ENCODE results near the gene CRIP2.
A peak's percentile ranks its signal among the peaks of the same experiment; 100 is the strongest.

CRIP2 gene

DNA sequence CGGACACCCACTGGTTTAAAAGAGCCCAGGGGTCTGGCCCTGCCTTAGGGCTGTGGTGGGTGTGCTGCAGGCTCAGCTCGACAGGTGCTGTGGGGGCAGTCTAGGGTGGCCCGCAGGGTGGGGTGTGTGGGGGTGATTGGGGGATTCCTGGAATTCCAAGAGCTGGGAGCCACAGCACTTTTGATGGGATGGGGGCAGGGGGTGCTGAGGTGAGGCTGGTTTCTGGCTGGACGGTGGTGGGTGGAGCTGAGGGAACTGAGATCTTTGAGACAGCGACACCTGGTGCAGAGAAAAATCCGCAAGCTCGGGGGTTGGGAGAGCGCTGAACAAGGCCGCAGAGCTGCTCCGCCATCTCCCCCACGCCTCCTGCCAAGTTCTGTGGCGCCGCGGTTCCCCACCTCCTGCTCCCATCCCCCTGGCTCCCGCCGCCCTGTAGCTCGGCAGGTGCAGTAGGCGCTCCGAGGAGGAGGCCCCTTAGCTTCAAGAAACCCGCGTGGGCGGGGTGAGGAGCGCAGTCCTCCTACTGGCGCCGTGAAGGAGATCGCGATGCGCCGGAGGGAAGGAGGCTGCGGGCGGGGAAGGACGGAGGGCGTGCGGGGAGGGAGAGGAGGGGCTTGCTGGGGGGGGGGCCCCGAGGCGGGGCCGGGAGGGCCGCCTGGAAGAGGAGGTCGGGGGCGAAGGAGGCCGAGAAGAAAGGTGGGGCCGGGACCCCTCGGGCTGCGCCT, 15.1 kb downstream of the CRIP2 start:
- peaks cover 33% of the 10 kb centered on the region for H3K27me3 ChIP-seq (ENCODE audit: control insufficient read depth, low read length)
- peaks cover 46% of the 10 kb centered on the region for H3K4me1 ChIP-seq (ENCODE audit: control insufficient read depth, low read length)
- no peak for TF ChIP-seq EZH2phosphoT487 (IDR thresholded peaks at IDR 0.05; ENCODE audit: borderline replicate concordance, low read length)
- TF ChIP-seq, protein P1, sequence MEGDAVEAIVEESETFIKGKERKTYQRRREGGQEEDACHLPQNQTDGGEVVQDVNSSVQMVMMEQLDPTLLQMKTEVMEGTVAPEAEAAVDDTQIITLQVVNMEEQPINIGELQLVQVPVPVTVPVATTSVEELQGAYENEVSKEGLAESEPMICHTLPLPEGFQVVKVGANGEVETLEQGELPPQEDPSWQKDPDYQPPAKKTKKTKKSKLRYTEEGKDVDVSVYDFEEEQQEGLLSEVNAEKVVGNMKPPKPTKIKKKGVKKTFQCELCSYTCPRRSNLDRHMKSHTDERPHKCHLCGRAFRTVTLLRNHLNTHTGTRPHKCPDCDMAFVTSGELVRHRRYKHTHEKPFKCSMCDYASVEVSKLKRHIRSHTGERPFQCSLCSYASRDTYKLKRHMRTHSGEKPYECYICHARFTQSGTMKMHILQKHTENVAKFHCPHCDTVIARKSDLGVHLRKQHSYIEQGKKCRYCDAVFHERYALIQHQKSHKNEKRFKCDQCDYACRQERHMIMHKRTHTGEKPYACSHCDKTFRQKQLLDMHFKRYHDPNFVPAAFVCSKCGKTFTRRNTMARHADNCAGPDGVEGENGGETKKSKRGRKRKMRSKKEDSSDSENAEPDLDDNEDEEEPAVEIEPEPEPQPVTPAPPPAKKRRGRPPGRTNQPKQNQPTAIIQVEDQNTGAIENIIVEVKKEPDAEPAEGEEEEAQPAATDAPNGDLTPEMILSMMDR (IDR thresholded peaks at IDR 0.05; ENCODE audit: low read depth, low read length, poor library complexity, severe bottlenecking), result peak; percentile 74
- peaks cover 8% of the 10 kb centered on the region; the same call in 1 of the 2 replicates for H4K20me1 ChIP-seq (ENCODE audit: control insufficient read depth, insufficient read depth, low read depth, low read length)
- H3K36me3 ChIP-seq (ENCODE audit: control insufficient read depth, low read length), result peaks cover 9% of the 10 kb centered on the region
- peak overlapping the region; percentile 89 for H3K4me3 ChIP-seq (ENCODE audit: low read length)
- H3K4me2 ChIP-seq (ENCODE audit: low read length), result peak overlapping the region; percentile 75
- peaks cover 9% of the 10 kb centered on the region for H3K79me2 ChIP-seq (ENCODE audit: control insufficient read depth, low read length)
- H3K9me2 ChIP-seq (replicated peaks; ENCODE audit: control insufficient read depth, low read length), result no peaks in the 10 kb centered on the region
- no peaks in the 10 kb centered on the region for H3F3A ChIP-seq (ENCODE audit: control insufficient read depth, insufficient read depth)
- H3K27ac ChIP-seq (ENCODE audit: low read depth, low read length), result peak overlapping the region; percentile 65
- no peaks in the 10 kb centered on the region for H3K9me3 ChIP-seq (ENCODE audit: control insufficient read depth, insufficient read depth, low read length)

DNA sequence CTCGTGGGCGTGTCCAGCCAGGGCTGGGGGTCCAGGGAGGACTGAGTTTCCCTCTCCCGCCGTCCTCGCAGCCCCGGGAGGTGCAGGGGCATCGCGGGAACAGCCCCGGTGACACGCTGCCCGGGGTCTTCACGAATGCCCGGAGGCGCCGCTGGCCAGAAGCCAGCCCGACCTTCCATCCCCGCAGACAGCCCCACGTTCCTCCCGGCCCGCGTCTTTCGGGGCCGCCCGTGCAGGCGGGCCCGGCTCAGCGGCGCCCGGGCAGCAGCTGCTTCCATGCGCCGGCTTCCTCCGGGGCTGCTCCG, 15.6 kb downstream of the CRIP2 start:
- Histone ChIP-seq H3K79me2 (ENCODE audit: control insufficient read depth, low read length) (peaks cover 9% of the 10 kb centered on the region), H3F3A (ENCODE audit: control insufficient read depth, insufficient read depth) (no peaks in the 10 kb centered on the region), H3K9me3 (ENCODE audit: control insufficient read depth, insufficient read depth, low read length) (no peaks in the 10 kb centered on the region), H3K36me3 (ENCODE audit: control insufficient read depth, low read length) (peaks cover 9% of the 10 kb centered on the region), H3K4me3 (ENCODE audit: low read length) (peak overlapping the region; percentile 89), H3K4me1 (ENCODE audit: control insufficient read depth, low read length) (peaks cover 46% of the 10 kb centered on the region), H4K20me1 (ENCODE audit: control insufficient read depth, insufficient read depth, low read depth, low read length) (peaks cover 8% of the 10 kb centered on the region; the same call in 1 of the 2 replicates), H3K27ac (ENCODE audit: low read depth, low read length) (peak overlapping the region; percentile 65), H3K4me2 (ENCODE audit: low read length) (peak overlapping the region; percentile 75), H3K9me2 (replicated peaks; ENCODE audit: control insufficient read depth, low read length) (no peaks in the 10 kb centered on the region), H3K27me3 (ENCODE audit: control insufficient read depth, low read length) (peaks cover 28% of the 10 kb centered on the region)
- TF ChIP-seq, protein P1 (IDR thresholded peaks at IDR 0.05; ENCODE audit: low read depth, low read length, poor library complexity, severe bottlenecking), result no peak
- no peak for TF ChIP-seq EZH2phosphoT487 (IDR thresholded peaks at IDR 0.05; ENCODE audit: borderline replicate concordance, low read length)

DNA sequence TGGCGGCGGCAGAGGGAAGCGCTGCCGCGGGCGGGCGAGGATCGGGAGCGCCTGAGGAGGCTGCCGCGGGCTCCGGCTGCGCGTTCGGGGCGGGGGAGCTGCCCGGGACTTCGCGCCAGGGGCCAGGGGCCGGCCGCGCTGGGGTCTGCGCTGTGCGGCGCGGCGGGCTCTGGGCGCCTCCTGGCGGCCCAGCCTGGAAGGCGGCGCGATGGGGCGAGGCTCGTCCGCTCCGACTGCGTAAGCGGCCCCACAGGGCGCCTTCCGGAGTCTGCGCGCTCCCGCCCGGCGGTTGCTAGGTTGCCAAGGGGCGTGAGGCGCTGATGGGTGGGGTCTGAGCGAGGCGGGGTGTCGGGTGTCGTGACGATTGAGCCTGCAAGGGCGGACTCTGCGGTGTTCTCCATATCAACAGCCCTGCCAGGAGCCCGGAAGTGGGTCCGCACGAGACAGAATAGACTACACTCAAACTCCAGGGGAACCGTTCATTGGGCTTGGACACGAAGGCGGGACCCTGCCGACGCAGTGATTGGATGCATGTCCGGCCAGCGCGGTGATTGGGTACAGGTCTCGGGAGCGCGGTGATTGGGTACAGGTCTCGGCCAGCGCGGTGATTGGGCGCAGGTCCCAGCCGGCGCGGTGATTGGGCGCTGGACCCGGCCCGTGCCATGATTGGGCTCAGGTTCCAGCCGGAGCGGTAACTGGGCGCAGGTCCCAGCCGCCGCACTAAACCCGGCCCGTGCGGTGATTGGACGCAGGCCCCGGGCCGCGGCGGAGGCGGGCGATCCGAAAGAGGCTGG, 16.1 kb downstream of the CRIP2 start, which contains the start of gene TEDC1:
TSS of gene TEDC1 (plus strand) at position 675 of the 794 bp plus-strand sequence. CDS start 130 bp downstream, outside the sequence.
- Histone ChIP-seq H3K27ac (ENCODE audit: low read depth, low read length) (peak within 1 kb of the TSS; percentile 65), H3K9me3 (ENCODE audit: control insufficient read depth, insufficient read depth, low read length) (no peaks in the 10 kb centered on the region), H3K79me2 (ENCODE audit: control insufficient read depth, low read length) (peaks cover 9% of the 10 kb centered on the region), H3K9me2 (replicated peaks; ENCODE audit: control insufficient read depth, low read length) (no peaks in the 10 kb centered on the region), H3K27me3 (ENCODE audit: control insufficient read depth, low read length) (peaks cover 22% of the 10 kb centered on the region), H3K4me1 (ENCODE audit: control insufficient read depth, low read length) (peaks cover 44% of the 10 kb centered on the region), H4K20me1 (ENCODE audit: control insufficient read depth, insufficient read depth, low read depth, low read length) (peaks cover 8% of the 10 kb centered on the region; the same call in 1 of the 2 replicates), H3F3A (ENCODE audit: control insufficient read depth, insufficient read depth) (no peaks in the 10 kb centered on the region), H3K36me3 (ENCODE audit: control insufficient read depth, low read length) (peaks cover 9% of the 10 kb centered on the region), H3K4me2 (ENCODE audit: low read length) (peak within 1 kb of the TSS; percentile 80), H3K4me3 (ENCODE audit: low read length) (peak within 1 kb of the TSS; percentile 89)
- TF ChIP-seq, protein P1 (IDR thresholded peaks at IDR 0.05; ENCODE audit: low read depth, low read length, poor library complexity, severe bottlenecking), result peak; percentile 48
- no peak for TF ChIP-seq EZH2phosphoT487 (IDR thresholded peaks at IDR 0.05; ENCODE audit: borderline replicate concordance, low read length)
